HG03565 (cell line): Measurements from ENCODE around the gene EPB41L2.
"Not testable (repeated sequence)": the region's sequence is repeated elsewhere in the genome, so short reads cannot be mapped to it uniquely, and the experiment has no call there.

Experiments used
- ATAC-seq: cut with Tn5 transposase; IDR thresholded peaks from one replicate; pipeline ENCODE4 v1.9.1; 2021; ENCODE audit warnings: mild to moderate bottlenecking, moderate library complexity; ENCODE audit not compliant: unreplicated experiment

The EPB41L2 gene

DNA sequence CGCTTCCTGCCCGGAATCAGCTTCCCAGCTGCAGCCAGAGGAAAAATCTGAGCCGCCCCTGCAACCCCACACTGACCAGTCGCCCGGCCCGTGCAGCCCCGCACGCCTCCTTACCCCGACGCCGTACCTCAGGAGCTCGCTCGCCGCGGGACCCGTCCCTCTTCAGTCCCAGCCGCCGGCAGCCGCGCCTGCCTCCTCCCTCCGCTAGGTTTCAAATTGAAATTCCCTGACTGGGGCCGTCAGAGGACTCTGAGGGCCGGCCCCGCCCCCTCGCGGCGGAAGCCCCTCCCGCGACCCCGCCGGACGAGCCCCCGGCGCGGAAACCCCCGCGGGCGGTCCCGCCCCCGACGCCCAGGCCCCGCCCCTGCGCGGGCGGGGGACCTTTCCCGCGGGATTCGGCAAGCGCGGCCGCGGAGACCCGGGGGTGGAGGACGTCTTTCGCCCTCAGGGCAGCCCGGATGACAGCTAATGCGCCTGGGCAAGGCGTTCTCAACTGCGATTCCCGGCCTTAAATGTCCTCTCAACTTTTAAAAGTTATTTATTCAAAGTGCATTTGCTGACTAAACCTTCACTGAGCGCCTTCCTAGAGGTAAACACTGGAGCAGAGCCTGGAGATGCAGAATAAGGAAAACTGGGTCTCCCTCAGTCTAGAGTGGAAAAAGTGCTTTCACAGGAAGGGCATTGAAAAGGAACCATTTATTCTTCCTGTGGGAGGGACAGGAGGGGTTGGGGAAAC, at the start of gene EPB41L2:
EPB41L2 (minus strand) TSS at position 218 of the 736 bp plus-strand sequence. CDS start 106,760 bp downstream, outside the sequence.
- ATAC-seq = peak; percentile 60

DNA sequence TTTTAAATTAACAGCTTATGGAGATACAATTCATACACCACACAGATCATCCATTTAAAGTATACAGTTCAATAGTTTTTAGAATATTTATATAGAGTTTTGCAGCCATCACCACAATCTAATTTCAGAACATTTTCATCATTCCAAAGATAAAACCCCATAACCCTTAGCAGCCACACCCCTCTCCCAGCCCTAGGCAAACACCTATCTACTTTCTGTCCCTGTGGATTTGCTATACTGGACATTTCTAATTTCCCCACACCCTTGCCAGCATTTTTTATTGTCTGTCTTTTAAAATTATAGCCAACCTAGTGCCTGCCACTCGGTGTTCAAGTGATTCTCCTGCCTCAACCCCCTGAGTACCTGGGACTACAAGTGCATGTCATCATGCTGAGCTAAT, 49.2 kb upstream of the EPB41L2 start:
- ATAC-seq = no peak

GRCh38 chr6:131107151-131107550, 44.1 kb upstream of the EPB41L2 start:
- ATAC-seq = no peak

- ATAC-seq = no peak
These were observed 40.9 kb upstream of the EPB41L2 start for GRCh38 chr6:131103901-131104300.

- ATAC-seq = no peak
These were observed 40.3 kb upstream of the EPB41L2 start for GRCh38 chr6:131103296-131103695.

DNA sequence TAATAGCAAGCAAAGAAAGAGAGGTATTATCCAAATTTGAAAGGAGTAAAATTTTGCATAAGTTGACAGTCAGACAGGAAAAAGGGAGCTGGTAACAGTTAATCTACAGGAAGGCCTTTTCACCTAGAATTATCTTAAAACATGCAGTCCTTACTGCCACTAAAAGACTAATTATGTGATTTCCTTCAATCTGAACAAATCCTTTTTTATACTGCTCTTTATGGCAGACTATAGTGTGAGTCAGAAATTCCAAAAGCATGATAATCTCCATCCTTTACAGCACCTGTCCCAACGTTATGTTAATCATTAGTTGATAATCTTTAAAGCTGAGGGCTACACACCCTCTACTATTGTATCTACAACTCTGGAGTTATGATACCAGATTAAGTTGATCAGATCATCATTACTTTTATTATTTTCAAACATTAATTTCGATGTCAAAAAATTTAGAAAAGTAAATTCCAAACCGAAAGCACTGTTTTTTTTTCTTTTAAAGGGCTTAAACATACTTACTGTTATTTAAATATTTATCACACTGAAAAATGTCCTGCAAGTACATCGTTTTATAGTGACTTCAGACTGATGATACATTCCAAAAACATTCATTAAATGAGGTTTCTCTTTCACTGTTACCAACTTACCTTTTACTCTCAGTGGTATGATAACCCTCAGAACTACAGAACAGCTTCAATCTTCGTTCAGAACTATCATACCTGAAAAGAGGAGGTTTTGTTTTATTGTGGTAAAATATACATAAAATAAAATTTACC, 39.1 kb upstream of the EPB41L2 start:
- no peak for ATAC-seq

GRCh38 chr6:131096786-131097185, 33.7 kb upstream of the EPB41L2 start:
- ATAC-seq = no peak

GRCh38 chr6:131093334-131093733, 30.3 kb upstream of the EPB41L2 start:
- no peak for ATAC-seq

DNA sequence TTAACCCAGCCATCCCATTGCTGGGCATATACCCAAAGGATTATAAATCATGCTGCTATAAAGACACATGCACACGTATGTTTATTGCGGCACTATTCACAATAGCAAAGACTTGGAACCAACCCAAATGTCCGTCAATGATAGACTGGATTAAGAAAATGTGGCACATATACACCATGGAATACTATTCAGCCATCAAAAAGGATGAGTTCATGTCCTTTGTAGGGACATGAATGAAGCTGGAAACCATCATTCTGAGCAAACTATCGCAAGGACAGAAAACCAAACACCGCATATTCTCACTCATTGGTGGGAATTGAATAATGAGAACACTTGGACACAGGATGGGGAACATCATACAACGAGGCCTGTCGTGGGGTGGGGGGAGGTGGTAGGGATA, 28.9 kb upstream of the EPB41L2 start:
- not testable (repeated sequence) for ATAC-seq

GRCh38 chr6:131090339-131090738, 27.3 kb upstream of the EPB41L2 start:
- ATAC-seq = not testable (repeated sequence)

DNA sequence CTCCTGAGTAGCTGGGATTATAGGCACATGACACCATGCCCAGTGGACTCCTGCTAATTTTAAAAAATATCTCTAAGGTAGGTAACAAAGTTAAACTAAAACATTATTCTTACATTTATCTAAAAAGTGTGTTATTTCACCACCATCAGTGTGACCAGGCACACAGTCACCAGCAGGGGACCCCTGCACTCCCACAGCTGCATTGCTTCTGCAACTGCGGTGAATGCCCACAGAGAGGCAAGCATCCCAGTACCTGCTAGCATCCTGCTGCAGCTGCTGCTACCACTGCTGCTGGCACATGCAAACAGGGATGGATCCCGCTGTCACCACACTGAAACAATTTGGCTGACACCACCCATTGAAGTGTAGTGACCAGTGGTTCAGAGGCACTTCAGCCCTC, 21.9 kb upstream of the EPB41L2 start:
- ATAC-seq = no peak

DNA sequence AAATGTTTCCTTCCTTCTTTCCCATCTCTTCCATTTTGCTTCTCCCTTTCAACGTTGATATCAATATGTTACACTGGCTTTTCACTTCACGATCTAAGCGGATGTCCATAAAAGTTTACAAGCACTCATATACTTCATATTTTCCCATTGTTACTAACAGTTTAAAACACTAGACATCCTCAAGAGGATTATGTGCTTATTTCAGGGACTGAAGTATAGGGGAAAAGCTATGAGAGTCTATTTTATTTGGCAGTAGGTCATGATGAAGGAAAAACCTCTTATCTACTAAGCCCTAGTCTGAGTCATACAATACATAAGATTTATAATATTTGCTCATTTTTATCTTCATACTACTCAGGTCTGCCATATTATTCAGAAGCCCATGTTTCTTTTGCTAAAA, 20.6 kb upstream of the EPB41L2 start:
- no peak for ATAC-seq

DNA sequence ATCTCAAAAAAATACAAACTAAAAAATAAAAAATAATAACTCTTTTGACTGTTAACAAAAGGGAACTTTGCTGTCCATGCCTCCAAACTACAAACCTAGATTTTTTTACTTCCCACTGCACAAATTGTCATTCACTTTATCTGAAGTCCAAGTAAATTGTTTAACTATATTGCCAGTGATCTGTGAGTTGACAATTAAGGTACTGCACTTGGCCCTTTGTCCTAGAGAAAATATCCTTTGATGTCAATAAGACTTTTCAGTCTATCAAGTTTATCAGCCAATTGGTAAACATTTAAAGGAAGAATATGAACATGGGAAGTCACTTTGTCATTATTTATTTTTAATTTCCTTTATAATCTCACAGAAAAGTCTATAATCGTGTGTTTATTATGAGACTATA, 19.3 kb upstream of the EPB41L2 start:
- no peak for ATAC-seq

- no peak for ATAC-seq
These were observed 17.0 kb upstream of the EPB41L2 start for GRCh38 chr6:131080084-131080483.

DNA sequence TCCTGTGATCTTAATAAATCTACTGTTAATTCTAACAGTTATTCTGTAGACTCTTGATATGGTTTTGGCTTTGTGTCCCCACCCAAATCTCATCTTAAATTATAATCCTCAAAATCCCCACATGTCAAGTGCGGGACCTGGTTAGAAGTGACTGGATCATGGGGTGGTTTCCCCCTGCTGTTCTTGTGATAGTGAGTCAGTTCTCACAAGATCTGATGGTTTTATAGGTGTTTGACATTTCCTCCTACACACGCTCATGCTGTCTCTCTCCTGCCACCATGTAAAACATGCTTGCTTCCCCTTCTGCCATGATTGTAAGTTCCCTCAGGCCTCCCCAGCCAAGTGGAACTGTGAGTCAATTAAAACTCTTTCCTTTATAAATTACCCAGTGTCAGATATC, 10.5 kb upstream of the EPB41L2 start:
- ATAC-seq = no peak

DNA sequence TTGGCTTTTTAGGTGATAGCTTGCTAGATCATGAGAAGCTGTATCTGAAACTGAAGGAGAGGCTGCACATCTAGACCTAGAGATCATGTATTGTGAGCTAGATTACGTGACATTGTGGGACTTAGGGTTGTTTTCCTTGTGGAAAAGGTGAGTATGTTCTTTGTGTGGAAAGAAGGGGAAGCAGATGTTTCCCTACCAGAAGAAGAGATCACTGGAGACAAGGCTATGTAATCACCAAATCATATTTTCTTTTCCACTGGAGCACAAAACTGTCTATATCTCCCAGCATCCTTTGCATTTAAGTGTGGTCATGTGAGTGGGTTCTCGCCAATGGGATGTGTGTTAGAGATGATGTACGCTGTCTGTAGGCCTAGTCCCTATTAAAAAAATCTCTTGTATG, 7.0 kb upstream of the EPB41L2 start:
- no peak for ATAC-seq

DNA sequence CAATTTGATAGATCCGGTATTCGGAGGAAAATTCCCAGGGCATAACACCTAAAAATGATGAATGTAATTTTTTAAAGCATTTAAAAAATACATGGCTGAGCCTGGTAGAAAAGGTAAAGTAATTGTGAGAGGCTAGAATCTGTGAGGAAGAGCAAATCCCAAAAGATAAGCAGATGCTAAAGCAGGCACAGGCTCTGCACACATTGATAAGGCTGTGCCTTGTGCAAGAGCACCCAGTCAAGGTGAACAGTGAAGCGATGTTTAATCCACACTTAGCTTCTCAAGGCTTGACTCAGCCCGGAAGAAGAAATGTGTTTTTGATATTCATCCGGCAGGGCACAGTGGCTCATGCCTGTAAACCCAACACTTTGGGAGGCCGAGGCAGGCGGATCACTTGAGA, 5.1 kb upstream of the EPB41L2 start:
- no peak for ATAC-seq

DNA sequence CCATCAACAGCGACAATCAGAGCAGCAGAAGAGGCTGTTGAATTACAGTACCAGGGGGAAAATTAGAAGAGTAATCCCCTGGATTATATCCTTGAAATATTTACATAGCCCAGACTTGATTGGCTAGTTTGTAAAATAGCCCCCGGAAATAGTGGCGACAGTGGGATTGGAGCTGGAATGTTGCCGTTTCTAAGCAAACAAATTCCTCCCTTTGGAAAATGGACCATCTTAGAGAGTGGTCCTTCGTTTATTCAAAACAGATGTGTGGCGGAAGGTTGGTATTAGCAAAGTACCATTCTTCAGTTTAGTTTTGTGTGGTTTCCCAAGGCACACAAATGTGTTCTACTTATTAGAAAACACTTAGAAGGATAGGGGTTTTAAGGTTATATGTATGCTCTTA, 4.5 kb upstream of the EPB41L2 start:
- ATAC-seq = no peak

DNA sequence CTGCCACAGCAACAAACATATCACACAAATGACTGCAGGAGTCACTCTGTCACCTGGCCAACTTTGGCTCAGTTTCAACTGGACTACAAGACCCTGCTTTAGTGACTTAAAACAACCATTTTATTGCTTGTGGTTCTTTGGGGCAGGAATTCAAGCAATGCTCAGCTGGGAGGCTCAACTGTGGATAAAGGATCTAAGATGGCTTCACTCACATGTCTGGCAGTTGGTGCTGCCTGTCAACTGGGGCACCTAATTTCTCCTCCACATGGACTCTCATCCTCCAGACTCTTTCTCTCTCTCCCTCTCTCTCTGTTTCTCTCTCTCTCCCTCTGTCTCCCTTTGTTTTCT, 2.8 kb upstream of the EPB41L2 start:
- ATAC-seq = no peak

- ATAC-seq = no peak
These were observed 2.2 kb upstream of the EPB41L2 start for GRCh38 chr6:131065112-131065823.

DNA sequence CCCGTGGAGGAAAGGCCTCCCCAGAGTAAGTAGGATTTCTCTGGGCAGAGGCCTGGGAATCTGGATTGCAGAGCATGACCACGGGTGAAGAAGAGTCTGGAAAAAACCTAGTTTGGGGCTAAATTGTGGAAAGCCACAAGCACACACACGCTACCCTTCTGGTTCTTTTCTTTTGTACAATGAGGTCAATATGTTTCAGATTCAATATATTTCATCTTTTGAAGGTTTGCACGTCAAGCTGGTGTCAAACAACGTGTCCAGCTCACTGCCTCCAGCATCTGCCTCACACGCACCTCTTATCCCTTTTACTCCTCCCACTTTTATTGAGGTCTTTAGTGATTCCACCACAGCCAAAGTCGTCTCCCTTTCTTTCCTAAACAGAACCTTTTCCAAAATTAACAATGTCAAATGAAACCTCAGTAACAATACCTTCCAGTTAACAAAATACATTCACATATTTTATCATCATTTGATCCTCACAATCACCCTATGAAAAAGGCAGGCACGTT, 773 bp upstream of the EPB41L2 start:
- peak; percentile 8 for ATAC-seq
